GM21529 (cell line): ENCODE measurements around the gene SLC25A4.
A peak's percentile ranks its signal among the peaks of the same experiment; 100 is the strongest.
"Not testable (repeated sequence)": the region's sequence is repeated elsewhere in the genome, so short reads cannot be mapped to it uniquely, and the experiment has no call there.

Source experiments
- ATAC-seq: cut with Tn5 transposase; IDR thresholded peaks from one replicate; pipeline ENCODE4 v1.9.1; 2021; ENCODE audit not compliant: unreplicated experiment

SLC25A4 gene

DNA sequence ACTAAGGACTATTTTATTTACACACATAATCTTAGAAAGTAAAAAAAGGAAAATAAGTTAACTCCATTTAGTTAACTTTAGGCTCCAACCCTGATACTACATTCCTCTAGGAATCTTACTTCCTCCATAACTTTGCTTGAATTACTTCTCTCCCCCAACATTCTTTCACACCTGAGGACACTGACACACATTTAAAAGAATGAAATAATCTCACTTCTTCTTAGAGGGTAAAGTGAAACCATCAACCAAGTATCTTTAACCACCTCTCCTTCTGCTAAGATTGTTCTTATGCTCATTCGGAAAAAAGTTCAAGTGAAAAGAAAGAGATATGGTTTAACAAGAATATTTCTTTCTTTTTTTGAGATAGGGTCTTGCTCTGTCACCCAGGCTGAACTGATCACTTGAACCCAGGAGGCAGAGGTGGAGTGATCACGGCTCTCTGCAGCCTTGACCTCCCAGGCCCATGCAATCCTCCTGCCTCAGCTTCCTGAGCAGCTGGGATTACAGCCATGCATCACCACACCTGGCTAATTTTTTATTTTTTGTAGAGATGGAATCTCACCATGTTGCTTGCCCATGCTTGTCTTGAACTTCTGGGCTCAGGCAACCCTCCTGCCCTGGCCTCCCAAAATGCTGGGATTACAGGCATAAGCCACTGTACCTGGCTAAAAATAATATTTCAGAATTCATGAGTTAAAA lies 28.5 kb downstream of the SLC25A4 start:
- ATAC-seq: peak; percentile 81

- ATAC-seq: no peak
Observed at GRCh38 chr4:185179488-185179887, 36.4 kb downstream of the SLC25A4 start.

DNA sequence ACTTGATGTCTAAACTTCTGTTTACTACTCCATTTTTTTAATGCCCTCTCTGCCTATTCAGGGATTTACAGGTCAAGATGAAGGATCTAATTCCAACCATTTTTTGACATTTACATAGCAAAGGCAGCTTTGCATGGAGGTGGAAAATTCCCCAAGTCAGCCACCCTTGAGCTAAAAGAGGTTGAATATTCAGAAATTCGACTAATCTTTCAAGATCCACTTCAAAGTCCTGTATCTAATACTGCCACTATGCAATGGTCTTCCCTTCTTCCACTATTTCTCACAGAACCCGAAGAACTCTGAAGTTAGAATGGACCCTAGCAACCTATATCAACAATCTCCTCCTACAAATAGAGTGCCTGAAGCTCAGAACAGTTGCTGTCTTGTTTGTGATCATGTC lies 39.2 kb downstream of the SLC25A4 start:
- ATAC-seq: no peak

GRCh38 chr4:185183622-185184281 lies 40.7 kb downstream of the SLC25A4 start:
- ATAC-seq: no peak

- ATAC-seq: no peak
Observed at GRCh38 chr4:185186769-185187168, 43.7 kb downstream of the SLC25A4 start.

GRCh38 chr4:185189606-185190305 lies 46.7 kb downstream of the SLC25A4 start:
- no peak for ATAC-seq

DNA sequence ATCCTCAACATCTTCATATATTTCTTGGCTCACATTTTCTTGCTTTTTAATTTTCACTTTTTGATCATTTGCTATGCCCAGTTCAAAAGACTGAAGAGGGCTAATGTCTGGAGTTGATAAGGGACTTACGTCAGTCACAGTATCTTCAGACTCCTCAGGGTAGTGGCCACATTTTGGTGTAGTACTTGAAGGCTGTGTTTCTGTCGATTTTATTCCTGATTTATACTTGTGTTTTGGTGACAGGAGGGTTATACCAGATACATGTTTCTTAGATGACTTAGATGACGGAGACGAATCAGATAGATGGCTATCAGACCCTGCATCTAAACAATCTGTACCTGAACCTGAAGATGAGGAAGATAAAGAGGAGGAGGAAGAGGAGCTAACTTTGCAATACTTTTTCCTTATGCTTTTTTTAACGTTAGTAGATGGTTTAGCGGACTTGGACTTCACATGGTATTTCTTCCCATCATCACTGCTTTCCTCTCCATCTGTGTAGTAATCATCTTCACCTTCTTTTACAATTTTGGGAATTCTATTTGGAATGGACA lies 47.3 kb downstream of the SLC25A4 start:
- no peak for ATAC-seq

DNA sequence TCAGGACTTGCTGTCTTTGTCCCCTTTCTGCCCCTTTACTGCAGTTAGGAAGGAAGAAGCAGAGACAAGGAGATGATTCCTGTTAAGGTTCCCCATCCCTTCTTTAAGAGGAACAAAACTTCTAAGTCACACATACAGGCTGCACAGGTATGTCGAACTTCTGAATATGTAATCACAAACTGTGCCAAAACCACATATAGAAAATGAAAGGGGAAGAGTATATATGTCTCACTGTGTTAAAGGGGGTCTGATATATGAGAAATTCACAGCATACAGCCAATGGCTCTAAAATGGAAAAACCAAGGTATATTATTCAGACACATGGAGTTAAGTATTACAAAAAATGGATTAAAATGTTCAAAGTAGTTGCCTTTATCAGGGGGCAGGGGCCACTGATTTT lies 49.0 kb downstream of the SLC25A4 start:
- peak; percentile 92 for ATAC-seq

DNA sequence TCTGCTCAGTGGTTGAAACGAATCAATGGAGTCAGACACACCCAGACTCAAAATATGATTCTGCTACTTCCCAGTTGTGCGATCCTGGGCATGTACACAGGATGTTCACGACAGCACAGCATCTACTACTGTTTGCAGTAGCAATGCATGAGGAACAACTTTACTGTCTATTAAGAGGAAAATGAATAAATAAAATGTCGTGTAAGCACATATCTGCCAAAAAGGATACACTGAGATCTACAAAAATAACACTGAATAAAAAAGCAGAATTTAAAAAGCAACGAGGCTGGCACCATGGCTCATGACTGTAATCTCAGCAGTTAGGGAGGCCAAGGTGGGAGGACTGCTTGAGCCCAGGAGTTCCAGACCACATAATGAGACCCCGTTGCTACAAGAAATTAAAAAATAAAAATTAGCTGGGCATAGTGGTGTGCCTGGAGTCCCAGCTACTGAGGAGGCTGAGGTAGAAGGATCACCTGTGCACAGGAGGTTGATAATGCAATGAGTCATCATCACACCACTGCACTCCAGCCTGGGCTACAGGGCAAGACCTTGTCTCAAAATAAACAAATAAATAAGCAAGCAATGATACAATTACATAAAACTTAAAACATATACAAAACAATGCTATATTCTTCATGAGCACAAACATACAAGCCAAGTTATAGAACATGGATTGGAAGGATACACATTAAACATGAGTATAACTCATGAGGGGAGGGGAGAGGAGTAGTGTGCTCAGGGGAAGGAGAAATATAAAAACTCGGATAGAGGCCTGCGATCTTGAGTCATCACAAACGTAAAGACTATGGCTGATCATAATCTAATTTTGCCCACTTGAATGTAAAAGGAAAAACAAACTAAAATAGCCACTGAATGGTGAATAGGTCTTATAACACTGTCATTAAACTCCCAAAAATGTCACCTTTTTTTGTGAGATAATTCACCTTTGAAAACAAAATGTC lies 52.1 kb downstream of the SLC25A4 start:
- no peak for ATAC-seq

- ATAC-seq: no peak
Observed at GRCh38 chr4:185196437-185196836, 53.4 kb downstream of the SLC25A4 start.

GRCh38 chr4:185198189-185198588 lies 55.1 kb downstream of the SLC25A4 start:
- not testable (repeated sequence) for ATAC-seq
